RPMI8226 (cell line): ENCODE measurements around the gene PACS2.

Experiments used
- DNase-seq: peaks from one replicate; pipeline ENCODE4 v3.0.0-alpha.2; 2015

The PACS2 gene

DNA sequence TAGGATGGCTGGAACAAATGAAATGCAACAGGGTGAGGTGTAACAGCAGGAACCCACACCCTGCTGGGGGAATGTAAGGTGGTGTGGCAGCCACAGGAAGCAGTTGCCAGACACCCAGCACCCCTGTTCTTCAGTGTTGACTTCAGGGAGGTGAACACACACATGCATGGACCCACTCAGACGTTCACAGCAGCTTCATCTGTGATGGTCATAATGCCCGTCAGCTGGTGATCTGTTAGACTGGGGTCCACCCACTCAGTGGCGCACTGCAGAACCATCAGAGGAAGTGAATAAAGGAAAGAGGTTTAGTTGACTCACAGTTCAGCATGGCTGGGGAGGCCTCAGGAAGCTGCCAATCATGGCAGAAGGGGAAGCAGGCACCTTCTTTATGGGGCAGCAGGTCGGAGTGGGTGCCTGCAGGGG is 61.1 kb downstream of the PACS2 start:
- no peak for DNase-seq

DNA sequence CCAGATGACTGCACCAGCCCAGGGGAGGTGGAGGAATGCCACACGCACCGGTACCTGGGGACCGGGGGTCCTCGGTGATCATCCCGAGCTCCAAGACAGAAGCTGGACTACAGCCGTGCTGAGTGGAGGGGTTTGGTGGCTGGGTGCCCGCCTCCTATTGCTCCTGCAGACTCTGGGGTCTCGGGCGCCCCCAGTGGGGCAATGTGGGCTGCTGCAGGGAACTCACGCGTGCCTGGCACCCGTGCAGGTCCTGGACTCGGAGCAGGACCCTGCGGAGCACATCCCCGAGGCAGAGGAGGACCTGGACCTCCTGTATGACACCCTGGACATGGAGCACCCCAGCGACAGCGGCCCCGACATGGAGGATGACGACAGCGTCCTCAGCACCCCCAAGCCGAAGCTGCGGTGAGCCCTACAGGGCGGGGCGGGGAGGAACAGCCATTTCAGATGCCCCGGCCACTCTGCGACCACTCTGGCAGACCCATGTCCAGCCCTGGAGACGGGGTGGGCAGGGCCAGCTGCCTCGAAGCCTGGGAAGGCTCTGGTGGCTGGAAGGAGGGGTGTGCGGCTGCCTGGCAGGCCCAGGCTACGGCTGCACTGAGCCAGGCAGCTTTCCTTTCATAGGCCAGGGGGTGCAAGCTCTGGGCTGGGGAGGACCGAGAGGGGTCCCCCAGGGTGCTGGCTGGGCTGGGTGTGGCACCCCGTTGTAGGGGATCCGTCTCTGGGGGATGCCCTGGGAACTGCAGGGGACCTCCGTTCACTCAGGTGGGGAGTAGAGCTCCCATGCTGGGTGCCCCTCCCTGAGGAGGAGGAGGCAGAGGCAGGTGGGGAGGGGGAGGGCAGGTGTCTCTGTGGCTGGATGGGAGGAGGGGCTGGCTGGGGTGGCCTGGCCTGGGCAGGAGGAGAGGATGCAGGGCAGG is 62.2 kb downstream of the PACS2 start:
- DNase-seq: no peak

DNA sequence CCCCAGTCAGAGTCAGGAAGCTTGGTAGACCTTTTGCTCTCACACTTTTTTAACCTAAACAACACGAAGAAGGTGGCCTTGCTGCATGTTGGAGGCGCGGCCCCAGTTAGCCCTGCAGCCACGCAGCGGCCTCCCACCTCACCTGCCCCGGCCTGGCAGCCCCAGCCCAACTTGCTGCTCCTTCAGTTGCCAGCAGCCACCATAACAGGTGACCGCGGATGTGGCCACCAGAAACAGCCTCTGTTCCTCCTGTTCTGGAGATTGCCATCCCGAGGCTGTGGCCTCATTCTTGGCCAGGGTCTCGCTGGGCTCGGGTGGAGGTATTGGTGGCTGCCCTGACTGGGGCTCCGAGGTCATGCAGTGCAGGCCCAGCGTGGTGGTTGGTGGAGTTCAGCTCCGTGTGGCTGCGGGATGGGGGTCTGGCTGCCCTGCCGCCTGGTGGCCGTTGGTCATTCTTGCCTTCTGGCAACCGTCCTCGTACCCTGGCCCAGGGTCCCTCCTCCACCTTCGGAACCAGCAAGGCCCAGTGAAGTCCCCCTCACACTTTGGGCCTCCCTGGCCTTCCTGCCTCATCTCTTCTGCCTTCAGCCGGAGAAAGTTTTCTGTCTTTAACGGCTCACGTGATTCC is 63.1 kb downstream of the PACS2 start:
- no peak for DNase-seq

DNA sequence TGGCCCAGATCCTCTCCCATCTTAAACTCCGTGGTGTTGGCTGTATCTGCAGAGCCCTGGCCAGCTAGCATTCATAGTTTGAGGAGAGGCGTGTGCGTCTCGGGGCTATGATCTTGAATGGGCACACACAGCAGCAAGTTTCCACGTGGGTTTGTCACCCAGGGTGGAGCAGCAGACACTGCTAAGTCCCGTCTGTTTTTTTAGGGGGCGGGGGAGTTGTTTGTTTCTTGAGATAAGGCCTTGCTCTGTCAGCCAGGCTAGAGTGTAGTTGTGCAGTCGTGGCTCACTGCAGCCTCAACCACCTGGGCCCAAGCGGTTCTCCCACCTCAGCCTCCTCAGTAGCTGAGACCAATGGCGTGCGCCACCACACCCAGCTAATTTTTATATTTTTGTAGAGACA is 63.7 kb downstream of the PACS2 start:
- DNase-seq: no peak

DNA sequence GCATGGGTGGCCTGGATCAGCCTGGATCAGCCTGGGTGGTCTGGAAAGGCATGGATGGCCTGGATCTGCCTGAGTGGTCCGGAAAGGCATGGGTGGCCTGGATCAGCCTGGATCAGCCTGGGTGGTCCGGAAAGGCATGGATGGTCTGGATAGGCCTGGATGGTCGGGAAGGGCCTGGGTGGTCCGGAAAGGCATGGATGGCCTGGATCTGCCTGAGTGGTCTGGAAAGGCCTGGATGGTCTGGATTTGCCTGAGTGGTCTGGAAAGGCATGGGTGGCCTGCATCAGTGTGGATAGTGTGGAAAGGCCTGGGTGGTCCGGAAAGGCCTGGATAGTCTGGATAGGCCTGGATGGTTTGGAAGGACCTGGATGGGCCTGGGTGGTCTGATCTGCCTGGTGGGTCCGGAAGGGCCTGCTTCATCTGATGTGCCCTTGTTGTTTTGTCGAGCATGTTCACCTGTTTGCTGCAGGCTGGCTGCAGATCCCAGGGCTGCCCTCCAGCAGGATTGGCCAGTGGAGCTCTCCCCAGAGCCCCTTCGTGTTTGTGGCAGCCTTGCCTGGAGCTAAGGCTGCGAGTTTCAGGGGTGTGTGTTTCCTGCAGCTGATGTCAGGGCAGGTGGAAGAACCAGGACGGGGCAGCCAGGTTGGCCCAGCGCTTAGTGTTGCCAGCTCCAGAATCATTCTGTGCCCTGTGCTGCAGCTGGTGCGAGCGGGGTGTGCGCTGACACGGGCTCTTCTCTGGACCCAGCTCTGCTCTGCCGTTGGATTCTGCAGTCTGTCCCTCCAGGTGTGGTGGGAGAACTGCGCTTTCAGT is 64.5 kb downstream of the PACS2 start:
- no peak for DNase-seq

DNA sequence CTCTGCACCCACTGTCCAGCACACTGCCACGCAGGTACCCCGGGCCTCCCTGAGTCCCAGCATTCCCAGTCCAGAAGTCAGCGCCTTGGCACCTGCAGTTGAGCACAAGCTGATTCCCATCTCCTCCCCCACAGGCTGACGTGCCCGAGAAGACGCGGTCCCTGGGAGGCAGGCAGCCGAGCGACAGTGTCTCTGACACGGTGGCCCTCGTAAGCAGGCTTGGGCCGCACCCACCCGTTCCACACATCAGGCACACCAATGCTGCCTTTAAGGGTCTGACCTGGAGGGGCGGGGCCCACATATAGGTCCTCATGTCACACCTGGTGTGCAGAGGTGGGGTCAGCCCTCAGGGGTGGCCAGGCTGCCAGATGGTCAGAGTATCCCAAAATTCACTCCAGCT is 65.4 kb downstream of the PACS2 start:
- no peak for DNase-seq

DNA sequence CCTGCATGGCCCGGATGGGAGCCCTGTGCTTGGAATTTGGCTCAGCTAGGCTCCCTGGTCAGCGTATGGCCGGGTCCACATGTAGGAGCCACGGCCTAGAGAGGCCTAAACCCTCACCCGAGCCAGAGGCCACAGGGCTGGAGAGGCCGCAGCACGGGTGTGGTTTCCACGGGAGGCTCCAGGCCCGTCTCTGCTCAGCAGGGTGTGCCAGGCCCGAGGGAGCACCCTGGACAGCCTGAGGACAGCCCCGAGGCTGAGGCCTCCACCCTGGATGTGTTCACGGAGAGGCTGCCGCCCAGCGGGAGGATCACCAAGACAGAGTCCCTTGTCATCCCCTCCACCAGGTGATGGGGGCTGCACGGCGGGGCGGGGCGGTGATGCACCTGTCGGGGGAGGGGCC is 66.2 kb downstream of the PACS2 start:
- DNase-seq: no peak

DNA sequence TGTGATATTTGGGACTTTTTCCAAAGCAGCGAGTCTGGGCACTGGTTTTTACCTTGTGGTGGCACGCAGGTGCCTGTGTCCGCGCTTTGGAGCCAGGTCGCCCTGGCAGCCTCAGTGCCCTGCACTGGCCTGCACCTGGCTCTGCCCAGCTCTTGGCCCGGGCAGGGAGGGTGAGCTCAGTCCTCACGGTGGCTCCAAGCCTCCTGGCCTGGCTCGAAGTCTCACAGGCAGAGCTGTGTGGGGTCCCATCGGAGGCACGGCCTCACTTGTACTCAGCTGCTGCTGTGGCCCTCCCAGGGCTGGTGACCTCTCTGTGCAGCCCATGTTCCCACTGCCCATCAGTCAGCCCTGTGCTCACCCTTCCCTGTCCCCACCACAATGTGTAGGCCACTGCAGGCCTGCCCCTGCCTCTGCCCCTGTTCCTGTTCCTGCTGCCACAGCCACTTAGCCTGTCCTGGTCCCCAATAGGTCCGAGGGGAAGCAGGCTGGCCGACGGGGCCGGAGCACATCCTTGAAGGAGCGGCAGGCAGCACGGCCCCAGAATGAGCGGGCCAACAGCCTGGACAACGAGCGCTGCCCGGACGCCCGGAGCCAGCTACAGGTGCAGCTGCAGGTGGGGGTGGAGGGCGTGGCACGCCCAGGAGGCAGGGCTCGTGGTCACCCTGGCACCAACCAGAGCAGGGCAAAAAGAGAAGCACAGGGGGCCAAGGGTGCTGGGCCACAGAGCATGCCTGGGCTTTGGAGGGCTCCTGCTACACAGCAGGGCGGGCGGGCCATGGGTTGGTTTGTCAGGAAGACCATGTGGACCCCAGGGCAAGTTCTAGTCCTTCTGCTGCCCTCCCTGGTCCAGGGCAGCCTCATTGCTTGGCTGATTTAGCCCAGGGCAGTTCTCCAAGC is 67.1 kb downstream of the PACS2 start:
- DNase-seq: no peak

DNA sequence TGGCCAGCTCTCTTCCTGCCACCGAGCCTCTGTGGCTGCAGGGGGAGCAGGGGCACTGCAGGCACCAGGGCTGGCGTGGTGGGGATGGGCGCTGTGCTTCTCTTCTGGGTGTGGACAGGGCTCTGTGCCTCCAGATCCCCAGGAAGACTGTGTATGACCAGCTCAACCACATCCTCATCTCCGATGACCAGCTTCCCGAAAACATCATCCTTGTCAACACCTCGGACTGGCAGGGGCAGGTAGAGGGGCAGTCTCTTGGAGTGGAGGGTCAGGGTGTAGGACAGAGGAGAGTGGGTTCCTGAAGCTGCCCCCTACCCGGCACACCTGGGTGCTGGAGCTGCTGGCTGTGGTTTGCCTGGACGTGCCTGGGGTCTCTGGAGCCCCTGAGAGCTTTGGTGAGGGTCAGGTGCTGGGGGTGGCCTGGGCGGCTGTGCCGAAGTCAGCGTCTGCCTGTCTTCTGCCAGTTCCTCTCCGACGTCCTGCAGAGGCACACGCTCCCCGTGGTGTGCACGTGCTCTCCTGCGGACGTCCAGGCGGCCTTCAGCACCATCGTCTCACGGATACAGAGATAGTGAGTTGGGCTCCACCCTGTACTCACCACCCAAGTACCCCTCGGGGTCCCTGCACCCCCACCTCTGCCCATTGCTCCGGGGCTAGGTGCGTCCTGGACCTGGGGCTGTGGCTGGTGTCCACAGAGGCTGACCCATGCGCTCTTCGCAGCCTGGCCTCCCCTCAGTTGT is 68.0 kb downstream of the PACS2 start:
- DNase-seq: no peak

DNA sequence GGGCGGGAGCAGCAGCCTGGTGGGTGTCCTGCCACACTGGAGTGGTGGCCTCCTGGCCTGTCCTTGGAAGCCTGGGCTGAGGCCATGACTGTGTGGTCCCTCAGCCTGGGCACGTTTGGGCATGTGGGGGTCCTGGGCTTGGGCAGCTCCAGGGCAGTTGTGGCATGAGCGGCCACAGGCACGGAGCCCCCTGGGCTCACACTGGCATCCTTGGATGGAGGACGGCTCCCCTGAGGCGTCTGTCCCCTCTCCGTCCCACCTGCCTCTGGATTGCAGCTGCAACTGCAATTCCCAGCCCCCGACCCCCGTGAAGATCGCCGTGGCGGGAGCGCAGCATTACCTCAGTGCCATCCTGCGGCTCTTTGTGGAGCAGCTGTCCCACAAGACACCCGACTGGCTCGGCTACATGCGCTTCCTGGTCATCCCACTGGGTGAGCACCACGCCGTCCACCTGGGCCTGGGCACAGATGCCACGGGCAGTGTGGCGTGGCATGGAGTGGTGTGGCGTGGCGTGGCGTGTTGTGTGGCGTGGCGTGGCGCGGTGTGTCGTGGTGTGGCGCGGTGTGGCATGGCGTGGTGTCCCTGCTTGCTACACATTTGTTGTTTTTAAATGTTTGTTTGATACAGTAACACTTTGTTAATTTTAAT is 68.7 kb downstream of the PACS2 start:
- DNase-seq: no peak

DNA sequence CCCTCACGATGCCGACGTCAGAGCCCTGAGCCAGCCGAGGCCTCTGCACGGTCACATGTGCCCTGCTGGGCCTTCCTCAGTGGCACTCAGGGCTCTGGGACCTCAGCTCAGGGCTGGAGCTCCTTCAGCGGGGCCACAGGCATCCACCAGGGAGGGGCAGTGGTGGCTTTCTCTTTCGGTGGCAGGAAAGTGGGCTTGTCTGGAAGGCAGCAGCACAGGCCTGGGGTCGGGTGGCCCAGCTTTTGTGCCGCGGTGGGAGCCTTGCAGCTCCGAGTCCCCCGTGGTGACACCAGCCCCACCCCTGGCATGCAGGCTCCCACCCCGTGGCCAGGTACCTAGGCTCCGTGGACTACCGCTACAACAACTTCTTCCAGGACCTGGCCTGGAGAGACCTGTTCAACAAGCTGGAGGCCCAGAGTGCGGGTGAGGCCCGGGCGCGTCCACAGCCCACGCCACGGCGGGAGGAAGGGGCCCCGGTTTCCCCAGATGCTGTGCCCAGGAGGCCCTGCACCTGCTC is 69.6 kb downstream of the PACS2 start:
- DNase-seq: no peak

DNA sequence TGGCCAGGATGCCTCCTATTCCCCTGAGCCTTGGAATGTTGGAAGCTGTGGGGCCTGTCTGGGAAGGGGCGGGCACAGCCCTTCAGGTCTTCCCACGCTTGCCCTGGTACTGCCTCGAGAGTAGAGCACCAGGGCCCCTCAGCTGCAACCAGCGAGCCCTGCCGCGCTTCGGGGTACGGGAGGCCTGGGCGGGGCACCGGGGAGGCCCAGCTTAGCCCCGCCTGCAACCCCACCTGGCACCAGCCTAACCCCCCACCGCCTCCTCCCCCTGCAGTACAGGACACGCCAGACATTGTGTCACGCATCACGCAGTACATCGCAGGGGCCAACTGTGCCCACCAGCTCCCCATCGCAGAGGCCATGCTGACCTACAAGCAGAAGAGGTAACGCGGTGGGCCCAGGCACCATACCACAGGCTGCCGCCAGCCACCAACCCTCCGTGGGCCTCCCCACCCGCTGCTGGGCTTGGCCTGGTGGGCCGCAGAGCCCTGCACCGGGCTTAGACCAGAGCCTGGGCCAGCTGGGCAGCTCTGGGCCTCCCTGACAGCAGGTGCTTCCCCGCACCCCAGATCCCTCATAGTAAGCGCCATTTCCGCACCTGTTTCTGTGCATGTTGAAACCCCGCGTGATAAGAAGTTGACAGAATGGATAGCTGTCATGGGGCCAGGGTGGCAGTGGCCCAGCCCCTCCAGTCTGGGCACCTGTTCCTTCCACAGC is 70.2 kb downstream of the PACS2 start:
- no peak for DNase-seq

DNA sequence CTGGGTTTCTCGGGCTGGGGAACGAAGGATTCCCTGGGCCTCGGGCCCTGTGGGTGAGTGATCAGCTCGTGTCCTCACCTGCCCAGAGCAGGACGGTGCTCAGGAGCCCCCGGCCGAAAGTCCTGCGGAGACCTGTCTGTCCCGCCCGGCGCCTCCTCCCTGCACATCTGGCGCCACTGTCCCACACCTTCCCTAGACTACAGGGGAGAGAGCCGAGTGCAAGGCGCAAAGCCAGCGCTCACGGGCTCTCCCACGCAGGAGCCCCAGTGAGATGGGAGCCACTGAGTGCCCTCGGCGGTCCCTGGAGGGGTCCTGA is 70.7 kb downstream of the PACS2 start:
- DNase-seq: no peak

DNA sequence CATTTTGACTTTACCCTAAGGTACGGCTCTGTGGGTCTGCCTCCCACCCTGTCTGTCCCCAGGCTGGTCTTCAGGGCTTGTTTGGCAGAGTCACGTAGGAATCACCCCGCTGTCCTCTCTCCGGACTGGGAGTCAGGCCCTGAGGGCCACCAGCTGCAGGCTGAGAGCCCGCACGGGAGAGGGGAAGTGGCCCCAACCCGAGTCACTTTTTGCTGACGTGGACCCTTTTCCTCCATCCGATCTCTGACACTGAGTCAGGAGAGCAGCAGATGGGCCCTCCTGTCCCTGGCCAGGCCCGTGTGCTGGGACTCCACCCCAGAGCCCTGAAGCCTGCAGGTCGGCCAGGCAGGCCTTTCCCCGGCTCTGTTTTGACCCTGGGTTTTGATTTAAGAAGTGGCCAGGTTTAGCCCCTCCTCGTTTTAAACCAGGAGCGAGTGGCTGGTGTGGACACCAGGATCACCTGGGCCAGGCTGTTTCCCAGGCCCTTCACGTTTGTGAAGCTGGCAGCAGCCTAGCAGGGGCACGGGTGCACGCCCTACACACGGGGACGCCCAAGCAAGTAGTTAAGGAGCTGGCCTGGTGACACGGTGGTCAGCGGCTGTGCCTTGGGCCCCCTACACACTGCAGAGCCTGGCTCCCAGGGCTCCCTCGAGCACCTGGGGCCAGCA is 71.3 kb downstream of the PACS2 start:
- DNase-seq: no peak

DNA sequence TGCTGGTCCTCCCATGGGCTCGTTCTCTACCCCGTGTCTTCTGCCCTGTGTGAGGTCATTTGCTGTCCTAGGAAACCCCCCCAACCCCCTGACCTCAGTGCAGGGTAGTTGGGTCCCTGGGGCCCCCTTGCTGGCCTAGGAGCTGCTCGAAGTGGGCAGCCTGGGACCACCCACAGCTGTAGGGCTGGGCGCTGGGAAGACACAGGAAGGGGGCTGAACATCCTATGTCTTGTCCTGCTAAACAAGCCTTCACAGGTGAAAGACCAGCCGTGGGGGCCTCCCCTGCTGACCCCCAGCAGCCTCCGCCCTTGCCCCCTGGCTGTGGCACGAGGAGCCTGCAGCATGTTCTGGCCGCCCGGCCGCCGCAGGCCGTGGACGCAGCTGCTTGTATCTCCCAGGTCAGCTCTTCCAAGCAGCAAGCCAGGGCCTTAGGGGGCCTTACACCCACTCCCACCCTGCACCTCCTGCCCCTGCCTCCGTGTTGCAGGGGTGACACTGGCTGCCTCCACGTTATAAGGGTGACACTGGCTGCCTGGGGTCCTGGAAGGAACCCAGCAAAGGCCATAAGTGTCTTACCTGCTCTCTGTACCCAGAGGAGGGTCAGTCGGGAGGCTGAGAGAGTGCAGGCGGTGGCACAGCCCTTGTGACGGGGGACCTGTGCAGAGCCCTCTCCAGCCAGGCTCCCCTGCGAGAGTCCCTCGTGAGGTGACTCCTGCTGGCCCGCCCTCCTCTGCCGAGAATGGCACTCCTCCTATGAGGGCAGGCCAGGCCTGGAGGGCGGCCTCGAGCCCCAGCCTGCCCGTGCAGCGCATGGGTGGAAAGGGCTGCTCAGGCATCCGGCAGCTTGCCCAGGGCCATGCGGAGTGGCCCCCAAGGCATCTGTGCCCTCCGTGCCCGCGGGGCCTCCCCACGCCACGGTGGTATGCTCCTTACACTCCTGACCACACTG is 72.3 kb downstream of the PACS2 start:
- no peak for DNase-seq

DNA sequence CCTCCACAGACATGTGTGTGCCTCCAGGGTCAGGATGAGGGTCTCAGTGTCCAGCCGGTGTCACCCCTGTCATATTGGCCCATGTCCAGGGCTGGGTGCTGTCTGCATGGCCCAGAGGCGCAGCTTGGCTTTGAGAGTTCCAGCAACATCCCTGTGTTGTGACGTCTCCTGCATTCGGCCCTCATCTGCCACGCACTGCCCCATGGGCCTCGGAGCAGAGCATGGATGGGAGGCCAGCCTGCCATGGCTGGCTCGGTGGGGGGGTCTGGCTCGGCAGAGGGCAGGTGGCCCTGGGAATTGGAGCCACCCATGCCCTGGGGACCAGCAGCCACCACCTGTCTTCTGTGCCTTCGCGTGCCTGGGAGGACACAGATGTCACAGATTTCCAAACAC is 73.0 kb downstream of the PACS2 start:
- DNase-seq: no peak

DNA sequence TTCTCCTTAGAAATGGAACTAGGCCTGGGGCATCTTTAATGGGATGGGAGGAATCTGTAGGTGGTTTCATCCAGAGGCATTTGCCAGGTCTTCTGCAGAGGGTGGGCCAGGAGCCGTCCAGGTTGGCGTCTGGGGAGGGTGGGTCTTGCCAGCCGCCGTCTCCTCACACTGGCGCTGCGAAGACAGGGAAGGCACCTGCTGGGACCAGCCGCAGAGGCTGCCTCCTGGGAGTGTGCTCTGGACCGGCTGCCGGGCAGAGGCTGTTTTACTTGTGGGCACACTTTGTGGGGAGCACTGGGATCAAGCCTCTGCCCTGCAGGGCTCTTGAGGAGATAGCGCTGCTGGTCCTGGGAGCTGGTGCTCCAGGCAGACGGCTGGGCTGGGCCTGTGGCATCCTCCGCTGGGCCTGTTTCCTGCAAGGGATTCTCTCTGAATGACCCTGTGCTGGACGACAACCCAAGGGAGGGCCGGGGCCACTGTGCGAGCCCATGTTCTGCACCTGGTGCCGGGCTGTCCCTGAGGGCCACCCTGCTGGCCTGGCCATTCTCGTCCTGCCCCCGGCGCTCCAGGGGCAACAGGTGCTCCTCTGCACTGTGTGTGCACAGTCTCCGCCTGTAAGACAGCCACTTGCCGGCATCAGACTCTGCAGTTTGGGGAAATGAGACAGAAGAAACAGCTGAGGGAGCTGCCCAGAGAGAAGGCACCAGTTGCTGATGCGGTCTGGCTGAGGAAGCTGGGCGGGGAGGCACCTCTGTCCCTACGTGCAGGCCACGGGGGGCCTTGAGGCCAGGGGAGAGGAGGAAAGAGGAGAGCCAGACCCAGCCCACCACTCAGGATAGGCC is 73.8 kb downstream of the PACS2 start:
- DNase-seq: no peak

DNA sequence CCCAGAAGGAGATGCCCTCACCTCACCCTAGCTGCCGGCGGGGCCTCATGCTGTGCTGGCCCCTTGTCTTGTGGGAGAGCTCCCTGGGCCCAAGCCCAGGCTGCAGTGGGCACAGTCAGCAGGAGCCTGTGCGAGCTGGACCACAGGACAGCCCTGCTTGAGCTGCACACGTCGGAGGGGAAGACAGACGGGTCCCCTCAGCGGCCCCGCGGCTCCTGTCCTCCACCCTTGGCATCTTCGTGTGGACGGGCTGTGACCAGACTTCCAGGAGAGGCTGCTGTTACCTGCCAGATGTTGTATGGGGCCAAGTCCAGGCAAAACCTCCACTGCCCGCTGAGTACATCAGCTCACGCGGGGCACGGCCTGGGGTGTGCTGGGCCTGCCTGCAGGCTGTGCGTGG is 74.4 kb downstream of the PACS2 start:
- DNase-seq: no peak
